ENCODE results near the gene FSIP2. TPM values are rescaled to one million over a fixed set of nuclear protein-coding genes. Genes with fewer than 3 reads are reported as not detected.

The FSIP2 gene
- total and polyA plus RNA-seq, 2 of the 13 experiments (the other 11 are each of a cell fraction or from before 2014, with no cell fraction given), result 0.01 to 0.07 TPM

DNA sequence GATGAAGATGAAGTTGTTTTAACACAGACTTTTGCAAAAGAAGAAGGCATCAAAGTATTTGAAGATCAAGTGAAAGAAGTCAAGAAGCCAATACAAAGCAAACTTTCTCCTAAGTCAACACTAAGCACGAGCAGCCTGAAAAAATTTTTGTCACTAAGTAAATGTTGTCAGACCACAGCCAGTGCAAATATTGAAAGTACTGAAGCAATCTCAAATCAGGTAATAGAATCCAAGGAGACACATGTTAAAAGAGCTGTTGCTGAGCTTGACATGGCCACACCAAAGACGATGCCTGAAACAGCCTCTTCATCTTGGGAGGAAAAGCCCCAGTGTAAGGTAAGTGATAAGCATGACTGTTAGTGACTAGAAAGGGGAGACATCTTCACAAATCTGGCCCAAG, 75.1 kb downstream of the FSIP2 start (continued):
- peak; percentile 48 for TF ChIP-seq ZEB1 (IDR thresholded peaks at IDR 0.05; ENCODE audit: insufficient replicate concordance, low read depth)
- TF ChIP-seq ARID3A (IDR thresholded peaks at IDR 0.05; ENCODE audit: low read depth, low read length), result 0 out of 2 replicates have a peak, but pooled peaks have one; percentile 72
- no peak for TF ChIP-seq MAFK (conservative IDR thresholded peaks at IDR 0.05 in 1 of 2, IDR thresholded peaks at IDR 0.05 in 1 of 2; ENCODE audit: low read length in 2 of 2)
- TF ChIP-seq AHR (CRISPR knock-in tag; IDR thresholded peaks at IDR 0.05), result no peak
- peak; percentile 58; the same call in 1 of the 2 replicates for TF ChIP-seq THAP11 (CRISPR knock-in tag; IDR thresholded peaks at IDR 0.05)
- peak; percentile 22; the same call in 1 of the 2 replicates for TF ChIP-seq YEATS4 (CRISPR knock-in tag; IDR thresholded peaks at IDR 0.05; ENCODE audit: borderline replicate concordance)
- TF ChIP-seq, protein P1, sequence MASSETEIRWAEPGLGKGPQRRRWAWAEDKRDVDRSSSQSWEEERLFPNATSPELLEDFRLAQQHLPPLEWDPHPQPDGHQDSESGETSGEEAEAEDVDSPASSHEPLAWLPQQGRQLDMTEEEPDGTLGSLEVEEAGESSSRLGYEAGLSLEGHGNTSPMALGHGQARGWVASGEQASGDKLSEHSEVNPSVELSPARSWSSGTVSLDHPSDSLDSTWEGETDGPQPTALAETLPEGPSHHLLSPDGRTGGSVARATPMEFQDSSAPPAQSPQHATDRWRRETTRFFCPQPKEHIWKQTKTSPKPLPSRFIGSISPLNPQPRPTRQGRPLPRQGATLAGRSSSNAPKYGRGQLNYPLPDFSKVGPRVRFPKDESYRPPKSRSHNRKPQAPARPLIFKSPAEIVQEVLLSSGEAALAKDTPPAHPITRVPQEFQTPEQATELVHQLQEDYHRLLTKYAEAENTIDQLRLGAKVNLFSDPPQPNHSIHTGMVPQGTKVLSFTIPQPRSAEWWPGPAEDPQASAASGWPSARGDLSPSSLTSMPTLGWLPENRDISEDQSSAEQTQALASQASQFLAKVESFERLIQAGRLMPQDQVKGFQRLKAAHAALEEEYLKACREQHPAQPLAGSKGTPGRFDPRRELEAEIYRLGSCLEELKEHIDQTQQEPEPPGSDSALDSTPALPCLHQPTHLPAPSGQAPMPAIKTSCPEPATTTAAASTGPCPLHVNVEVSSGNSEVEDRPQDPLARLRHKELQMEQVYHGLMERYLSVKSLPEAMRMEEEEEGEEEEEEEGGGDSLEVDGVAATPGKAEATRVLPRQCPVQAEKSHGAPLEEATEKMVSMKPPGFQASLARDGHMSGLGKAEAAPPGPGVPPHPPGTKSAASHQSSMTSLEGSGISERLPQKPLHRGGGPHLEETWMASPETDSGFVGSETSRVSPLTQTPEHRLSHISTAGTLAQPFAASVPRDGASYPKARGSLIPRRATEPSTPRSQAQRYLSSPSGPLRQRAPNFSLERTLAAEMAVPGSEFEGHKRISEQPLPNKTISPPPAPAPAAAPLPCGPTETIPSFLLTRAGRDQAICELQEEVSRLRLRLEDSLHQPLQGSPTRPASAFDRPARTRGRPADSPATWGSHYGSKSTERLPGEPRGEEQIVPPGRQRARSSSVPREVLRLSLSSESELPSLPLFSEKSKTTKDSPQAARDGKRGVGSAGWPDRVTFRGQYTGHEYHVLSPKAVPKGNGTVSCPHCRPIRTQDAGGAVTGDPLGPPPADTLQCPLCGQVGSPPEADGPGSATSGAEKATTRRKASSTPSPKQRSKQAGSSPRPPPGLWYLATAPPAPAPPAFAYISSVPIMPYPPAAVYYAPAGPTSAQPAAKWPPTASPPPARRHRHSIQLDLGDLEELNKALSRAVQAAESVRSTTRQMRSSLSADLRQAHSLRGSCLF (CRISPR knock-in tag; IDR thresholded peaks at IDR 0.05; ENCODE audit: borderline replicate concordance), result no peak
- no peak for TF ChIP-seq FOSL1 (CRISPR knock-in tag; IDR thresholded peaks at IDR 0.05; ENCODE audit: borderline replicate concordance)
- TF ChIP-seq, protein P2, sequence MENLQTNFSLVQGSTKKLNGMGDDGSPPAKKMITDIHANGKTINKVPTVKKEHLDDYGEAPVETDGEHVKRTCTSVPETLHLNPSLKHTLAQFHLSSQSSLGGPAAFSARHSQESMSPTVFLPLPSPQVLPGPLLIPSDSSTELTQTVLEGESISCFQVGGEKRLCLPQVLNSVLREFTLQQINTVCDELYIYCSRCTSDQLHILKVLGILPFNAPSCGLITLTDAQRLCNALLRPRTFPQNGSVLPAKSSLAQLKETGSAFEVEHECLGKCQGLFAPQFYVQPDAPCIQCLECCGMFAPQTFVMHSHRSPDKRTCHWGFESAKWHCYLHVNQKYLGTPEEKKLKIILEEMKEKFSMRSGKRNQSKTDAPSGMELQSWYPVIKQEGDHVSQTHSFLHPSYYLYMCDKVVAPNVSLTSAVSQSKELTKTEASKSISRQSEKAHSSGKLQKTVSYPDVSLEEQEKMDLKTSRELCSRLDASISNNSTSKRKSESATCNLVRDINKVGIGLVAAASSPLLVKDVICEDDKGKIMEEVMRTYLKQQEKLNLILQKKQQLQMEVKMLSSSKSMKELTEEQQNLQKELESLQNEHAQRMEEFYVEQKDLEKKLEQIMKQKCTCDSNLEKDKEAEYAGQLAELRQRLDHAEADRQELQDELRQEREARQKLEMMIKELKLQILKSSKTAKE (CRISPR knock-in tag; IDR thresholded peaks at IDR 0.05; ENCODE audit: borderline replicate concordance), result peak; percentile 62; the same call in 1 of the 2 replicates
- 0 out of 2 replicates have a peak, but pooled peaks have one; percentile 21 for TF ChIP-seq TFDP2 (CRISPR knock-in tag; IDR thresholded peaks at IDR 0.05)
- peak; percentile 67; the same call in 1 of the 2 replicates for TF ChIP-seq ZNF589 (CRISPR knock-in tag; conservative IDR thresholded peaks at IDR 0.05)
- TF ChIP-seq TOPORS (CRISPR knock-in tag; IDR thresholded peaks at IDR 0.05), result peak; percentile 48; the same call in 1 of the 2 replicates
- 0 out of 2 replicates have a peak, but pooled peaks have one; percentile 50 for TF ChIP-seq NKX3-1 (CRISPR knock-in tag; IDR thresholded peaks at IDR 0.05)
- TF ChIP-seq SP140L (CRISPR knock-in tag; IDR thresholded peaks at IDR 0.05; ENCODE audit: borderline replicate concordance), result 0 out of 2 replicates have a peak, but pooled peaks have one; percentile 52
- 0 out of 2 replicates have a peak, but pooled peaks have one; percentile 26 for TF ChIP-seq ZBTB7B (CRISPR knock-in tag; IDR thresholded peaks at IDR 0.05)
- no peak for TF ChIP-seq SAFB2 (CRISPR knock-in tag; IDR thresholded peaks at IDR 0.05; ENCODE audit: borderline replicate concordance, low read depth)
- TF ChIP-seq TCF7L2 (IDR thresholded peaks at IDR 0.05; ENCODE audit: low read depth, low read length), result no peak
